ENCODE data around the gene SLC25A38.

Gene SLC25A38

DNA sequence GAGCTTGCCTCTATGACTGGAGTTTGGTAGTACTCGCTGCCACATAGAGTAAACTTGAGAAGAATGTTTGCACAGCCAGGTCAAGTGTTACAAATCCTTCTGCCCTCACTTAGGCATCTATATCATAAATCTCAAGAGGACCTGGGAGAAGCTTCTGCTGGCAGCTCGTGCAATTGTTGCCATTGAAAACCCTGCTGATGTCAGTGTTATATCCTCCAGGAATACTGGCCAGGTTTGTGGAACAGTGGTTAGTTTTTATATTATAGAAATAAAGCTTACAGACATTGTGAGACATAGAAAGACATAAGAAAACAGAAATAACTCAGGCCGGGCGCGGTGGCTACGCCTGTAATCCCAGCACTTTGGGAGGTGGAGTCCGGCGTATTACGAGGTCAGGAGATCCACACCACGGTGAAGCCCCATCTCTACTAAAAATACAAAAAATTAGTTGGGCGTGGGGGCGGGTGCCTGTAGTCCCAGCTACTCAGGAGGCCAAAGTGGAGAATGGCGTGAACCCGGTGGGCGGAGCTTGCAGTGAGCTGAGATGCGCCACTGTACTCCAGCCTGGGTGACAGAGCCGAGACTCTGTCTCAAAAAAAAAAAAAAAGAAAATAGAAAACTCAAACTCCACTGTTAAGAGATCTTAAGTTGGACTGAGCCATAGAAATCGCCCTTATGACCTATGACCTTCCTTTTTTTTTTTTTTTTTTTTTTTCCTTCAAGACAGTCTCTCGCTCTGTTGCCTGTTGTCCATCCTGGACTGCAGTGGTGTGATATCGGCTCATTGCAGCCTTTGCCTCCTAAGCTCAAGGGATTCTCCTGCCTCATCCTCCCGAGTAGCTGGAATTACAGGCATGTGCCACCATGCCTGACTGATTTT is 25.6 kb downstream of the SLC25A38 start:
- Histone ChIP-seq H3K9ac (ENCODE audit: low read length) (peak overlapping the region; percentile 100), H2BK5ac (ENCODE audit: low read length) (no peak overlapping the region), H3K27me3 (ENCODE audit: insufficient read depth, low read length, poor library complexity) (no peaks in the 10 kb centered on the region), H3K4me1 (ENCODE audit: control insufficient read depth, low read depth, low read length) (peaks cover 7% of the 10 kb centered on the region), H2BK15ac (replicated peaks; ENCODE audit: low read depth) (no peak overlapping the region), H4K8ac (ENCODE audit: low read depth, low read length) (no peak overlapping the region), H3K36me3 (ENCODE audit: control insufficient read depth, insufficient read depth, low read length) (peaks cover 30% of the 10 kb centered on the region), H2AK5ac (ENCODE audit: low read length) (no peak overlapping the region), H3K27ac (ENCODE audit: low read depth, low read length) (no peak overlapping the region), H3K4ac (ENCODE audit: low read depth, low read length) (no peak overlapping the region), H3K4me3 (ENCODE audit: low read length) (peak overlapping the region; percentile 94), H2BK120ac (ENCODE audit: low read depth, low read length) (no peak overlapping the region), H3K79me2 (ENCODE audit: control insufficient read depth, insufficient read depth, low read length) (peaks cover 34% of the 10 kb centered on the region), H4K5ac (ENCODE audit: low read length) (no peak overlapping the region), H3K79me1 (ENCODE audit: low read length) (peaks cover 14% of the 10 kb centered on the region), H3K23ac (ENCODE audit: low read length) (no peak overlapping the region), H3K4me2 (ENCODE audit: low read length) (peak overlapping the region; percentile 97), H3K18ac (ENCODE audit: low read length) (no peak overlapping the region), H3K56ac (ENCODE audit: low read length) (peak overlapping the region; percentile 96)
- no peak for DNase-seq
- no CpG with 5 or more reads among the region's 21 CpGs for WGBS (ENCODE audit: extremely low coverage, insufficient coverage, low lambda C conversion rate)

DNA sequence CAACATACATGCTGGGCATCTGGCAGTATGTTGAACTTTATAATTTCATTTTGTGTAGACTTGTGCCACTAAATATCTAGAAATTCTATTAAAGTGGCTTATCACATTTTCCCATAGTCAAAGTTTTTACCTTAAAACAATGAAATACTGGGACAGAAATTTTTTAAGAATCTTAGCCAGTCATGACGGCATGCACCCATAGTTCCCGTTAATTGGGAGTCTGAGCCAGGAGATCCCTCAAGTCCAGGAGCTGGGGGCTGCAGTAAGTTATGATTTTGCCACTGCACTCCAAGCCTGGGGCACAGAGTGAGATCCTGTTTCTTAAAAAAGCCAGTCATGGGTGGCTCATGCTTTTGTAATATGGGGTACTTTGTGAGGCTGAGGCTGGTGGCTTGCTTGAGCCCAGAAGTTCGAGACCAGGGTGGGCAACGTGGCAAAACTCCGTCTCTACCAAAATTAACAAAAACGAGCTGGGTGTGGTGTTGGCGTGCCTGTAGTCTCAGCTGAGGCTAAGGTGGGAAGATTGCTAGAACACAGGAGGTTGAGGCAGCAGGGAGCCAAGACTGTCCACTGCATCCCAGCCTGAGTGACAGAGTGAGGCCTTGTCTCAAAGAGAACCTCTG is 26.5 kb downstream of the SLC25A38 start:
- no peak overlapping the region for H2BK5ac ChIP-seq (ENCODE audit: low read length)
- DNase-seq: no peak
- no peak overlapping the region for H2AK5ac ChIP-seq (ENCODE audit: low read length)
- no peak overlapping the region for H3K27ac ChIP-seq (ENCODE audit: low read depth, low read length)
- H3K4me1 ChIP-seq (ENCODE audit: control insufficient read depth, low read depth, low read length): peaks cover 7% of the 10 kb centered on the region
- H4K8ac ChIP-seq (ENCODE audit: low read depth, low read length): no peak overlapping the region
- no peak overlapping the region for H2BK120ac ChIP-seq (ENCODE audit: low read depth, low read length)
- no peaks in the 10 kb centered on the region for H3K27me3 ChIP-seq (ENCODE audit: insufficient read depth, low read length, poor library complexity)
- no peak overlapping the region for H3K4me3 ChIP-seq (ENCODE audit: low read length)
- H3K18ac ChIP-seq (ENCODE audit: low read length): no peak overlapping the region
- peaks cover 31% of the 10 kb centered on the region for H3K36me3 ChIP-seq (ENCODE audit: control insufficient read depth, insufficient read depth, low read length)
- H3K79me1 ChIP-seq (ENCODE audit: low read length): peaks cover 14% of the 10 kb centered on the region
- H3K23ac ChIP-seq (ENCODE audit: low read length): peak overlapping the region; percentile 51
- H2BK15ac ChIP-seq (replicated peaks; ENCODE audit: low read depth): no peak overlapping the region
- H4K5ac ChIP-seq (ENCODE audit: low read length): no peak overlapping the region
- peak overlapping the region; percentile 74 for H3K56ac ChIP-seq (ENCODE audit: low read length)
- no peak overlapping the region for H3K4me2 ChIP-seq (ENCODE audit: low read length)
- H3K9ac ChIP-seq (ENCODE audit: low read length): peak overlapping the region; percentile 70
- WGBS (ENCODE audit: extremely low coverage, insufficient coverage, low lambda C conversion rate): no CpG with 5 or more reads among the region's 7 CpGs
- H3K79me2 ChIP-seq (ENCODE audit: control insufficient read depth, insufficient read depth, low read length): peaks cover 34% of the 10 kb centered on the region
- H3K4ac ChIP-seq (ENCODE audit: low read depth, low read length): no peak overlapping the region

DNA sequence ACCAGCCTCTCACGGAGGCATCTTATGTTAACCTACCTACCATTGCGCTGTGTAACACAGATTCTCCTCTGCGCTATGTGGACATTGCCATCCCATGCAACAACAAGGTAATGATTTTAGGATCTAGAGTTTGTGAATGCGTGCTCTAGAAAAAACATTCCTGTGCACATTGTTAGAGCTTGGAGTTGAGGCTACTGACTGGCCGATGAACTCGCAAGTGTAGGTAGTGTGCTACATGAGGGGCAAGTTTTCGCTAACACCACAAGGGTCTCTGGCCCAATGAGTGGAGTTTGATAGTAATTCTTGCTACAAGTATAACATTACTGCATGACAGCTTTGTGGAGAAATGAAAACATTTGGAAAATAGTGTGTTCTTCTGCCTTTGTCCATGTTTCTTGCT is 27.7 kb downstream of the SLC25A38 start:
- H3K27me3 ChIP-seq (ENCODE audit: insufficient read depth, low read length, poor library complexity): no peaks in the 10 kb centered on the region
- H2BK5ac ChIP-seq (ENCODE audit: low read length): no peak overlapping the region
- H3K9ac ChIP-seq (ENCODE audit: low read length): peak overlapping the region; percentile 25
- no peak overlapping the region for H2AK5ac ChIP-seq (ENCODE audit: low read length)
- H3K36me3 ChIP-seq (ENCODE audit: control insufficient read depth, insufficient read depth, low read length): peaks cover 31% of the 10 kb centered on the region
- no peak overlapping the region for H3K56ac ChIP-seq (ENCODE audit: low read length)
- no peak overlapping the region for H3K27ac ChIP-seq (ENCODE audit: low read depth, low read length)
- H3K4me3 ChIP-seq (ENCODE audit: low read length): no peak overlapping the region
- peaks cover 14% of the 10 kb centered on the region for H3K79me1 ChIP-seq (ENCODE audit: low read length)
- H3K18ac ChIP-seq (ENCODE audit: low read length): no peak overlapping the region
- no peak overlapping the region for H3K4me2 ChIP-seq (ENCODE audit: low read length)
- H3K79me2 ChIP-seq (ENCODE audit: control insufficient read depth, insufficient read depth, low read length): peaks cover 34% of the 10 kb centered on the region
- peaks cover 5% of the 10 kb centered on the region for H3K4me1 ChIP-seq (ENCODE audit: control insufficient read depth, low read depth, low read length)
- H4K5ac ChIP-seq (ENCODE audit: low read length): no peak overlapping the region
- no CpG with 5 or more reads among the region's 7 CpGs for WGBS (ENCODE audit: extremely low coverage, insufficient coverage, low lambda C conversion rate)
- DNase-seq: no peak
- H3K23ac ChIP-seq (ENCODE audit: low read length): no peak overlapping the region
- H4K8ac ChIP-seq (ENCODE audit: low read depth, low read length): no peak overlapping the region
- no peak overlapping the region for H3K4ac ChIP-seq (ENCODE audit: low read depth, low read length)
- no peak overlapping the region for H2BK120ac ChIP-seq (ENCODE audit: low read depth, low read length)
- H2BK15ac ChIP-seq (replicated peaks; ENCODE audit: low read depth): no peak overlapping the region

DNA sequence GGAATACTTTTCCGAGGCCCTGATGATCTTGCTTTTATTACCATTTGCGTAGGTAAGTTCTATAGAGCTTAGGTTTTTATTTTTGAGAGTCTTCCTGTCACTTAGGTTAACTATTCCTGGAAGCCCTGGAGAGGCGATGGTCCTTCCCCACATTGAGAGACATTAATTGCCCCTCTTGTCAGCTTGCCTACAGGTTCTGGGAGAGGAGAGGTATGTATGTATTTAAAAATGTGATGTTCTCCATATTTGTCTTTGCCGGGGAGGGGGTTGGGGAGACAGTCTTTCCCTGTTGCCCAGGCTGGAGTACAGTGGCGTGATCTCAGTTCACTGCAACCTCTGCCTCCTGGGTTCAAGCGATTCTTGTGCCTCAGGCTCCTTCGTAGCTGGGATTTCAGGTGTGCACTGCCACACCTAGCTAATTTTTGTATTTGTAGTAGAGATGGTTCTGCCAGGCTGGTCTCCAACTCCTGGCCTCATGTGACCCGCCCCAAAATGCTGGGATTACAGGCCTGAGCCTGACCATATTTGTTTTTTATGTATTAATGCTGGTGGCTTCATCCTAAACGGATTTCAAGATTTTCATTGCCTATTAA is 29.6 kb downstream of the SLC25A38 start:
- Histone ChIP-seq H4K5ac (ENCODE audit: low read length) (no peak overlapping the region), H3K18ac (ENCODE audit: low read length) (no peak overlapping the region), H2AK5ac (ENCODE audit: low read length) (no peak overlapping the region), H3K27ac (ENCODE audit: low read depth, low read length) (no peak overlapping the region), H3K36me3 (ENCODE audit: control insufficient read depth, insufficient read depth, low read length) (peaks cover 29% of the 10 kb centered on the region), H3K4me1 (ENCODE audit: control insufficient read depth, low read depth, low read length) (peaks cover 5% of the 10 kb centered on the region), H3K4me3 (ENCODE audit: low read length) (no peak overlapping the region), H3K27me3 (ENCODE audit: insufficient read depth, low read length, poor library complexity) (no peaks in the 10 kb centered on the region), H3K79me1 (ENCODE audit: low read length) (peaks cover 12% of the 10 kb centered on the region), H4K8ac (ENCODE audit: low read depth, low read length) (no peak overlapping the region), H3K23ac (ENCODE audit: low read length) (no peak overlapping the region), H3K4ac (ENCODE audit: low read depth, low read length) (no peak overlapping the region), H3K9ac (ENCODE audit: low read length) (no peak overlapping the region), H3K79me2 (ENCODE audit: control insufficient read depth, insufficient read depth, low read length) (peaks cover 22% of the 10 kb centered on the region), H2BK5ac (ENCODE audit: low read length) (no peak overlapping the region), H3K56ac (ENCODE audit: low read length) (no peak overlapping the region), H2BK120ac (ENCODE audit: low read depth, low read length) (no peak overlapping the region), H2BK15ac (replicated peaks; ENCODE audit: low read depth) (no peak overlapping the region), H3K4me2 (ENCODE audit: low read length) (no peak overlapping the region)
- no peak for DNase-seq
- no CpG with 5 or more reads among the region's 9 CpGs for WGBS (ENCODE audit: extremely low coverage, insufficient coverage, low lambda C conversion rate)

DNA sequence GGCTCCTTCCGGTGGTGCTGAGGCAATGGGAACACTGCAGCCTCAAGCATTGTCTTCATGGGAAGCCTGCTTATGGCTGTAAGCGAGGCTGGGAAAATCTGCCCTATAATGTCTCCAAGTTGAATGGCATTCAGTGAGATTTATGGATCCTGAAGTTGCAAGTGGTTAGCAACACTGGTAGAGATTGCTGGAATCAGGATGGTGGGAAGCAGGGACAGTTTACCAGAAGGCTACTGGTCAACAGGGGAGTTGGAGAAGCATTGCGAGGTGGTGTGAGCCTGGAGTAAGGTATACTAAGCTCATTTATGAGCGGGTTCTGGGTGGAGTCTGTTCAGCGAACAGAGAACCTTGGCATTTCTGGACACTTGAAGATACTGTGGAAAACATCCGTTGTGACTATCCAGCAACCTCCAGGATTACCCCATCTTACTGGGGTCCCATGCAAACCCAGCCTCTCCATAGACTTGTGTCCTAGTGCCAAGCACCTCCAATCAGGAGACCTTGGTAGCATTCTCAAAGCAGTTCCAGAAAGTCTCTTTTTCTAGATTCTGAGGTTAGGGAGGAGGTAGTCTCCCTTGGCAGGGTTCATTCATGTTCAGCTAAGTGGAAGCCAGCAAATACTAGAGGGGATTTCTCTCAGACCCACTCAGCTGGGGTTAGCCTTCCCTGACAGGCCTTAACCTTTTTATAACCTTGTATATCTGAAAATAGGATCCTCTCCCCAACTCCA is 30.7 kb downstream of the SLC25A38 start:
- H3K4ac ChIP-seq (ENCODE audit: low read depth, low read length): no peak overlapping the region
- no peak overlapping the region for H3K9ac ChIP-seq (ENCODE audit: low read length)
- H3K27ac ChIP-seq (ENCODE audit: low read depth, low read length): no peak overlapping the region

More for the DNA sequence above, 30.7 kb downstream of the SLC25A38 start:
- peaks cover 12% of the 10 kb centered on the region for H3K79me2 ChIP-seq (ENCODE audit: control insufficient read depth, insufficient read depth, low read length)
- no peak for DNase-seq
- H3K4me1 ChIP-seq (ENCODE audit: control insufficient read depth, low read depth, low read length): no peaks in the 10 kb centered on the region
- no peak overlapping the region for H3K56ac ChIP-seq (ENCODE audit: low read length)
- H2BK120ac ChIP-seq (ENCODE audit: low read depth, low read length): no peak overlapping the region
- no peak overlapping the region for H2BK15ac ChIP-seq (replicated peaks; ENCODE audit: low read depth)
- H3K23ac ChIP-seq (ENCODE audit: low read length): no peak overlapping the region
- H2BK5ac ChIP-seq (ENCODE audit: low read length): no peak overlapping the region
- no peak overlapping the region for H3K4me2 ChIP-seq (ENCODE audit: low read length)
- no peak overlapping the region for H3K4me3 ChIP-seq (ENCODE audit: low read length)
- peaks cover 6% of the 10 kb centered on the region for H3K79me1 ChIP-seq (ENCODE audit: low read length)
- no peak overlapping the region for H4K5ac ChIP-seq (ENCODE audit: low read length)
- H3K36me3 ChIP-seq (ENCODE audit: control insufficient read depth, insufficient read depth, low read length): peaks cover 23% of the 10 kb centered on the region
- no peak overlapping the region for H3K18ac ChIP-seq (ENCODE audit: low read length)
- no peaks in the 10 kb centered on the region for H3K27me3 ChIP-seq (ENCODE audit: insufficient read depth, low read length, poor library complexity)
- H2AK5ac ChIP-seq (ENCODE audit: low read length): no peak overlapping the region
- no peak overlapping the region for H4K8ac ChIP-seq (ENCODE audit: low read depth, low read length)
- no CpG with 5 or more reads among the region's 6 CpGs for WGBS (ENCODE audit: extremely low coverage, insufficient coverage, low lambda C conversion rate)

Measured in mesendoderm (in vitro differentiated cells).